Measurements from ENCODE around the gene SLC43A3.

GRCh38 chr11:57460022-57460757, 33.3 kb upstream of the SLC43A3 start, which contains the start of gene RTN4RL2:
- TF ChIP-seq POLR2A (IDR thresholded peaks at IDR 0.05), result no peak
- peak in 2 of 7 experiments; percentile 14 to 30 for TF ChIP-seq CTCF (IDR thresholded peaks at IDR 0.05)
- no peak for TF ChIP-seq POLR2AphosphoS5 (IDR thresholded peaks at IDR 0.05)
- no peak for TF ChIP-seq EP300 (IDR thresholded peaks at IDR 0.05)

All from stomach (tissue), 4 donors.